ENCODE measurements around the gene RPS6KA2.

Gene RPS6KA2

GRCh38 chr6:166627033-166627874, at the start of gene RPS6KA2:
RPS6KA2 (minus strand) TSS chr6:166627251; CDS start chr6:166627019, 232 bp downstream.
- peak; percentile 100 for DNase-seq (ENCODE audit: low read depth, low spot score)

DNA sequence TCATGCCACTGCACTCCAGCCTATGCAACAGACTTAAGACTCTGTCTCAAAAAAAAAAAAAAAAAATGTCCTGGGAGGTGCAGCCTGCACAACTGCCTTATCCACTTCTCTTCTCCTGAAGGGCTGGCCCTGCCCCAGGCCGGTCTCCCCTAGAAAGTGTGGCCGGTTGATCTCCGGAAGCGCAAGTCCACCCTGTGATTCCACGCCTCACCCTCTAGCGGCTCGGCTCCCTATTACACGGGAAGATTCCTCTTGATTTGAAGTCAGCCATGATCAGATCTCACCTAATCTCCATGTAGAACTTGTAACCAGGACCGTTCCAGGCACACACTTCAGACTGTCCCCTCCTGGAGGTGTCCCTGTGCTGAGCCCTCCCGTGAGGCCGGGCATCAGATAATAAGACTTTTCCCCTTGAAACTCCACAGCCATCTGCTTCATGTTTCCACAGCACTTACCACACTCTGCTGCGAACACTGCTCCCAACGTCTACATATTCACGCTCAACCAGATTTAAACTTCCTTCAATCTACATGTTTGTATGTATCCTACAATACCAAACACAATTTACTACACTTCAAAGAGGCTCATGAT, 49.3 kb upstream of the RPS6KA2 start:
- DNase-seq (ENCODE audit: low read depth, low spot score), result no peak

GRCh38 chr6:166675736-166676135, 48.7 kb upstream of the RPS6KA2 start:
- no peak for DNase-seq (ENCODE audit: low read depth, low spot score)

- no peak for DNase-seq (ENCODE audit: low read depth, low spot score)
Measured at GRCh38 chr6:166673309-166673708, 46.3 kb upstream of the RPS6KA2 start.

DNA sequence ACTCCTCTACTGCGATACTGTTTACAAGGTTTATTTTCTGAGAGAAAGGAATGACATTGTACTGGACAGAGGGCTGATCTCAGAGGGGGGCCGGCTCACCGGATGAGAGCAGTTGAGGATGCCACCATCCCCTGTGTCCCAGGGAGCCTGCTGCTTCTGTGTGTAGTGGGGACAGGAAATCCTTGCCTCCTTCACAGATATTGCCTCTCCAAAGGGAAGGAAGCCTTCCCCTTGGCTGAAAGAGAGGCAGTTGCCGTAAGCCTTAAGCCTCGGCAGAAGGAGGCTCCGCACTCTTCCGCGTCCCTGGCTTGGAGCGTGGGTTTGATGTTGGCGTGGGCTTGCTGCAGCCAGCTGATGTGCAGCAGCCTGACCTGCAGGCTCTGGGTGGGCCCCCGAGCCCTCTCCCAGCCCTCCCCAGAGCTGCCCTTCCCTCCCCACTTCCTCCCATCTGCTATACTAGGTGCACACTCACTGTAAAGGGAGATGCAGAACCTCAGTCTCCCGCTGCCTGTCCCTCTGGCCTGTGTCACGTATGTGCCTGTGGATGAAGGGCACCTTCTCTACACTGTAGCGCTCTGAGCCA, 45.7 kb upstream of the RPS6KA2 start:
- no peak for DNase-seq (ENCODE audit: low read depth, low spot score)

GRCh38 chr6:166672146-166672545, 45.1 kb upstream of the RPS6KA2 start:
- no peak for DNase-seq (ENCODE audit: low read depth, low spot score)

- no peak for DNase-seq (ENCODE audit: low read depth, low spot score)
Measured at GRCh38 chr6:166671434-166672081, 44.5 kb upstream of the RPS6KA2 start.

DNA sequence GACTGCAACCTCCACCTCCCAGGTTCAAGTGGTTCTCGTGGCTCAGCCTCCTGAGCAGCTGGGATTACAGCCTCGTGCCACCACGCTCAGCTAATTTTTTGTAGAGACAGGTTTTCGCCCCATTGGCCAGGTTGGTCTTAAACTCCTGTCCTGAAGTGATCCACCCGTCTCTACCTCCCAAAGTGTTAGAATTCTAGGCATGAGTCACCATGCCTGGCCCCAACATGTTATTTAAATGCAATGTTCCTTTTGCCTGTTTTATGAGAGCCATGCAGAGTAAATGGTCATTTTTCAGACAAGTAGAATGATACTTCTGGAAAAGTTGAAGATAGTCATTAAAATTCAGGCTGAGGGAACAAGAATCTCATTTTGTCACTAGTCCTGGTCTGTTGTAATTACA, 43.8 kb upstream of the RPS6KA2 start:
- no peak for DNase-seq (ENCODE audit: low read depth, low spot score)

DNA sequence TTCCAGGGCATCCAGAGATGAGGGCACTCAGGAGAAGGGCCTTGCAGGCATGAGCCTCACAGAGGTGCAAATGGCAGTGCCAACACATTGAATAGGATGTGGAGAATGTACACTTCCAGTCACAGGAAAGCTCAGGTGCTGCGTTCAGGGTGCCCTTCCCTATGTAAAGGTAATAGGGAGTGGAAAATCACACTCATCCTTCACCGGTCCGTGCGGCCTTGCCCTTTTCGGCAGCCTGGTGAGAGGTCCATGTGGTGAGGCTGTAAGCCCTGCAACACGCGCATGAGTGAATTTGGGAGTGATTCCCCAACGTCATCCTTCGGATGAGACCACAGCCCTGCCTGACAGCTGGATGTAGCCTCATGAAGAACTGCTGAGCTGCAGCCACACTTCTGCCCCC, 43.0 kb upstream of the RPS6KA2 start:
- no peak for DNase-seq (ENCODE audit: low read depth, low spot score)

- DNase-seq (ENCODE audit: low read depth, low spot score), result no peak
Measured at GRCh38 chr6:166667796-166668610, 41.0 kb upstream of the RPS6KA2 start.

GRCh38 chr6:166664135-166664534, 37.1 kb upstream of the RPS6KA2 start:
- no peak for DNase-seq (ENCODE audit: low read depth, low spot score)

- DNase-seq (ENCODE audit: low read depth, low spot score), result no peak
Measured at GRCh38 chr6:166663568-166663967, 36.5 kb upstream of the RPS6KA2 start.

DNA sequence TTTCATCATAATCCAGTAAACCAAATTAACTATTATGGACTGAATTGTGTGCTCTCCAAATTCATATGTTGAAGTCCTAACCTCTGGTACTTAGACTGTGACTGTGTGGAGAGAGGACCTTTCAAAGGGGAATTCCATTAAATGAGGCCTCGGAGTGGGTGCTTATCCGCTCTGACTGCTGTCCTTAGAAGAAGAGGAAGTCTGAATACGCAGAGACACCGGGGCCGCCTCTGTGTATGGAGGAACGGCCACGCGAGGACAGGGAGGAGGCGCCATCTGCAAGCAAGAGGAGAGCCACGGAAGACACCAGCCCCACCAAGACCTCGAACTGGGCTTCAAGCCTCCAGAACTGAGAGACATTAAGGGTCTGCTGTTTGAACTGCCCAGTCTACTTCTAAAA, 35.6 kb upstream of the RPS6KA2 start:
- DNase-seq (ENCODE audit: low read depth, low spot score), result no peak

- no peak for DNase-seq (ENCODE audit: low read depth, low spot score)
Measured at GRCh38 chr6:166661327-166662085, 34.5 kb upstream of the RPS6KA2 start.

- no peak for DNase-seq (ENCODE audit: low read depth, low spot score)
Measured at GRCh38 chr6:166660157-166660688, 33.2 kb upstream of the RPS6KA2 start.

GRCh38 chr6:166659581-166659980, 32.5 kb upstream of the RPS6KA2 start:
- no peak for DNase-seq (ENCODE audit: low read depth, low spot score)

- no peak for DNase-seq (ENCODE audit: low read depth, low spot score)
Measured at GRCh38 chr6:166658792-166659150, 31.7 kb upstream of the RPS6KA2 start.

DNA sequence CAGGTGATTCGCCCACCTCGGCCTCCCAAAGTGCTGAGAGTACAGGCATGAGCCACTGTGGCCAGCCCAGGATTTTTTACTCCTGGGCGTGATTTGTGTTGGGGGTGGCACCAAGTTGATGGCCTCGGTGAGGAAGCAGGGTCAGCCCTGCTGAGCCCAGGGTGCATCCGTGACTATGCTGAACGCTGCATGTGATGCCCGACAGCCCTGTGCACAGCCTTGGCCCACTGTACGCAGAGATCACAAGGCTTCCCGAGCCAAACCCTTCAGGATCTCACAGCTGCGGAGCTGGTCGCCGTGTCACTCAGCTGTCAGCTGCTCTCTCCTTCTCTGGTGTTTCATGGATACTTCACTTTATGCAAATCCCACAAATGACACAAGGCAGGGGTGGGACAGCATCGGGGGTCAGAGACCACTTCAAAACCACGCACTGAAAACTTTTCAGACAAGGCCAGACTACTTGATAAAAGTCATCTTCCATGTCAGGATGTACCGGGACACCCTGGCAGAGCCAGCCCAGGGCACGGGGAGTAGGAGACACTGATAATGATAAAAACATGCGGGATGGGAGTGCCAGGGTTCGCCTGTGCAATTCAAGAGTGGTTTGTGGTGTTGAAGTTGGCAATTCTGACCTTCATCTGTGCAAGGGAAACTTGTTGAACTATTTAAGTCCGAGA, 31.2 kb upstream of the RPS6KA2 start:
- DNase-seq (ENCODE audit: low read depth, low spot score), result no peak

GRCh38 chr6:166657531-166657930, 30.5 kb upstream of the RPS6KA2 start:
- no peak for DNase-seq (ENCODE audit: low read depth, low spot score)

All from ELF-1 (cell line).